Stimulated activated CD8-positive, alpha-beta memory T cell treated with anti-CD3 and anti-CD28 coated beads, Interleukin-7, amount 100 ng/mL, for 48 hours (primary cell): ENCODE results near the gene COL6A2.
"Not testable (repeated sequence)": the region's sequence is repeated elsewhere in the genome, so short reads cannot be mapped to it uniquely, and the experiment has no call there.

ENCODE experiments used
- DNase-seq, 2 donors: peaks; one replicate each; pipeline ENCODE4 v3.0.0-alpha.2; 2020; ENCODE audit warnings: low read depth in 1 of 2; ENCODE audit errors: extremely low read depth in 1 of 2

The COL6A2 gene

DNA sequence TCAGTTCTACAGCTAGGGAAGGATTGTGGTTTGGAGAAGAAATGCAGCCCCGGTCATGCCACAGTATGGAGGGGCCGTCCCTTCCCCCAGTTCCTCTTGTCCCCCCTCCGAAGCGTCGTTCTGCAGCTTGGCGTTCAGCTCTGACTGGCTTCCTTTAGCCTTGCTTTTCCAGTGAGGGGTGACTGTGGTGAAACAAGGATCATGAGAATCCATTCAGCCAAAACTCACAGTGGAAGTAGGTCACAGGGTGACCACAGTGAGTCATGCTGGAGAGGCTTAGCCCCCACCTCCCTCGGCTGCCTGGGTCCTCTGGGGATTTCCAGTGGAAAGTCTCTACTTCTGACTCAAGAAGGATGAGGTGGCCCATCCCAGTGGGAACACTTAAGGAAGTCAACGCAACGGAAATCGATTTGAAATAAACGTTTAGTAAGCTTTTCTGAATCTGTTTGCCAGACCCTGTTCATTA lies 37.3 kb upstream of the COL6A2 start:
- DNase-seq = peak; percentile 31 to 39

GRCh38 chr21:46061063-46061462 lies 36.8 kb upstream of the COL6A2 start:
- no peak for DNase-seq

- DNase-seq = no peak
Measured at GRCh38 chr21:46061518-46061917, 36.4 kb upstream of the COL6A2 start.

DNA sequence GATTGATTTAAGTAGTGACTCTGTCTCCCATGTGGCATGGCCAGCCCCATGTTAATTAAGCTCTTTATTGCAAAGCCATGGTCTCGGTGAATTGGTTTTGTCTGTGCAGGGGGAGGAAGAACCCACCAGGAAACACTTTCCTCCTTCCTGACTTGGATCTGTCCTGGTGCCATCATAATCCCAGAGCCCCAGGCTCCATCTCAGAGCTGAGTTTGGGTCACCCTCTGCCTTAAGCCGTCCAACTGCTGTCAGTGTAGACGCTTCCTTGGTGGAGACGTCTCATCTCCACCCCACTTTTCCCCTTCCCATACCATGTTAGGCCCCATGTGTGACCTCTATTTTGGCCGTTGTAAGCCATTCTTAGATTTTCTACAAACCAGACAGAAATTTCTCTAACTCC lies 36.0 kb upstream of the COL6A2 start:
- no peak for DNase-seq

DNA sequence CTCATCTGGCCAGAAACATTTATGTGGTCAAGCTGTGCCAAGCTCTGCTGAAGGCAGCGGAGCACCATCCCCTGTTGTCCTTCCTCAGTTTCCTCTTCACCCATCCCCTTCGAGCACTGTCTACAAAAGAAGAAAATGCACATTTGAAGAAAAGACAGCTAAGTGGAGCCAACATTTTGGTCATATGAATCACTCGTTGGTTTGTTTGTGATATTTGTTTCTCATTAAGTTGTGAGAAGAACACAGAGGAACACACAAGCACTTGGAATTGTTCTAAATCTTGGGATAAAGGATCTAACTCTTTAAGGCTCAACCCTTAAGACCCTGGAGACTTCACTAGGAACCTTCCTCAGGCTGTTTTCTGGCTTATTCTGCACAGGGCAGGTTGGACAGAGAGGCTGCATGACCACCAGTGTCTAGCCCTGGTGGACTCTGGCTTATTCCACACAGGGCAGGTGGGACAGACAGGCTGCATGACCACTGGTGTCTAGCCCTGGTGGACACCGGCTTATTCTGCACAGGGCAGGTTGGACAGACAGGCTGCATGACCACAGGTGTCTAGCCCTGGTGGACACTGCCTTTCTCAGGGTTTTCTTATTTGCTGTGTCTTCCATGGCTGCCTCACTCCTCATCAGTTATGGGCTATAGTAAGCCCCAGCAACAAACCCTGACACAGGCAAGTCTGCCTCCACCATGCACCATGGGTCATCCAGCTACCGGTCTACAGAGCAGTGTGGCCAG lies 35.3 kb upstream of the COL6A2 start:
- DNase-seq = no peak

GRCh38 chr21:46063227-46063626 lies 34.7 kb upstream of the COL6A2 start:
- DNase-seq = no peak

DNA sequence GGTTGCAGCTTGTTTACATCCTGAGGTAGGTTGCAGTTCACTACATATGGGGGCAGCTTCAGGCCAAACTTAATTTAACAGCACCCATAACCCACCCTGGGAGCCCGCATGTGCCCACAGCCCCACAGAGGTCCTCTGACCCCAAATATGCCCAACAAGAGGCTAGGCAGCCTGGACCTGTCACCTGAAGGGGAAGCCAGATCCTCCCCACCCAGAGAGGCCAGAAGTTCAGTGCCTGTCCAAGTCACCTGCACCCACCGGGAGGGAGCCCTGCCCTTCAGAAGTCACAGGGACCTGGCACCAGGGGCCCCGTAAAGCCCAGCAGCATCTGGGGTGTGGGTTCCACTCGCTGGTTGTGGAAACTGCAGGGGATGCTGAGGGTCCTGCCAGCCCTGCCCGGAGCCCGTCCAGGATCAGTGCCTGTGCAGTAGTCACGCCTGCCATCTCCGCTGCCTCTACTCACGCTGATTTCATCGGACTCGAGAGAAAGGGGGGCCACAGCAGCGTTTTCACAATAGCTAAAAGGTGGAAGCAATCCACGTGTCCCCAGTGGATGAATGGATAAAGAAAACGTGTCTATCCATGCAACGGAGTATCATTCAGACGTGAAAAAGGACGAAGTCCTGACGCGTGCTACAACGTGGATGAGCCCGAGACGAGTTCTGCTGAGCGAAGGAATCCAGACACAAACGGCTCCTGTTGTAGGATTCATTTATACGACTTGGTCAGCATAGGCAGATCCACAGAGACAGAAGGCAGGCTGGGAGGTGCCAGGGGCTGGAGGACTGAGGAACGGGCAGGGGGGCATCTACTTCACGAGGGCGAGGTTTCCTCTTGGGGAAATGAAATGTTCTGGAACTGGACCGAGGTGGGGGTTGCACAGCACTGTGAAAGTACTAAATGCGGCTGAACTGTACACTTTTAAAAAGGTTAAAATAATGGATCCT lies 33.9 kb upstream of the COL6A2 start:
- DNase-seq = no peak

DNA sequence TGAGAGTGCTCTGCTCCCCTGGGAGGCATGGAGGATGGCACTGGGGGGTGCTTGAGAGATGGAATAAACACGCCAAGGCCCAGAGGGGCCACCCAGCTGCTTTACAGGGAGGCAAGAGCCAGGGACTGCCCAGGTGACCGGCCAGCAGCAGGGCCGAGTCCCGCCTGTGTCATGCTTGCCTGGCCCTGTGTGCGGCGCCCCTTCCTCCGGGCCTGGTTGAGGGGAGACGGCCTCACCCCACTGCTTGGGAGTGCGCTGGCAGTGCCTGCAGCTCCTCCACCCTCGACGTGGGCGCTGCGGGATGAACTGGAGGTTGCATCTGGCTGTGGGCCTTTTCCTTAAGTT lies 33.1 kb upstream of the COL6A2 start:
- DNase-seq = no peak

GRCh38 chr21:46065215-46065913 lies 32.5 kb upstream of the COL6A2 start:
- DNase-seq = no peak

GRCh38 chr21:46065914-46066551 lies 31.9 kb upstream of the COL6A2 start:
- no peak for DNase-seq

- DNase-seq = no peak
Measured at GRCh38 chr21:46066591-46067331, 31.2 kb upstream of the COL6A2 start.

GRCh38 chr21:46067505-46068201 lies 30.3 kb upstream of the COL6A2 start:
- no peak for DNase-seq

GRCh38 chr21:46068516-46069079 lies 29.3 kb upstream of the COL6A2 start:
- no peak for DNase-seq

DNA sequence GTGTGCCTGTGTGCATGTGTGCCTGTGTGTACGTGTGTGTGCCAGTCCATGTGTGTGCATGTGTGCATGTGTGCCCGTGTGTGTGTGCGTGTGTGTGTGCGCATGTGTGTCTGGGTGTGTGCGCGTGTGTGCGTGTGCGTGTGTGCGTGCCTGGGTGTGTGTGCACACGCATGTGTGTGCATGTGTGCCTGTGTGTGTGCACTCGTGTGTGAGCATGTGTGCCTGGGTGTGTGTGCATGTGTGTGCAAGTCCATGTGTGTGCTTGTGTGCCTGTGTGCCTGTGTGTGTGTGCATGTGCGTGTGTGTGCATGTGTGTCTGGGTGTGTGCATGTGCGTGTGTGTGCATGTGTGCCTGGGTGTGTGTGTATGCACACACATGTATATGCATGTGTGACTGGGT lies 28.7 kb upstream of the COL6A2 start:
- no peak for DNase-seq

GRCh38 chr21:46069719-46070279 lies 28.1 kb upstream of the COL6A2 start:
- DNase-seq = no peak

DNA sequence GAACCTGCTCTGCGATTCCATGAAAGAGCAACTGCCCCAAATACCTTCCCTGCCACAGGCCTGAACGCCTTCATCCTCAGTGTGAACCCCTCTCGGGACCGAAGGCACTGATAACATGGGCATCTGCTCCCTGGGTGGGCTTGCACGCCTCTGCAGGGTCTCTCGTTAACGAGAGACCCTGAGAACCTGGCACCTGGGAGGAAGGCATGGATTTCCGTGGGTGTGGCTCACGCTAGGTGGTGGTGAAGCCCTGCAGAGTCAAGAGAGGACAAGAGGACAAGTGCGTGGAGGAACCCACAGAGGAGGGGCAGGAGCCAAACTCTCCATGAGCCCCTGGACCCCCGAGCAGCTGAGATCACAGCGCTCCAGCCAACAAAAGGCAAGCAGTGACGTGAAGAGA lies 26.8 kb upstream of the COL6A2 start:
- DNase-seq = no peak

DNA sequence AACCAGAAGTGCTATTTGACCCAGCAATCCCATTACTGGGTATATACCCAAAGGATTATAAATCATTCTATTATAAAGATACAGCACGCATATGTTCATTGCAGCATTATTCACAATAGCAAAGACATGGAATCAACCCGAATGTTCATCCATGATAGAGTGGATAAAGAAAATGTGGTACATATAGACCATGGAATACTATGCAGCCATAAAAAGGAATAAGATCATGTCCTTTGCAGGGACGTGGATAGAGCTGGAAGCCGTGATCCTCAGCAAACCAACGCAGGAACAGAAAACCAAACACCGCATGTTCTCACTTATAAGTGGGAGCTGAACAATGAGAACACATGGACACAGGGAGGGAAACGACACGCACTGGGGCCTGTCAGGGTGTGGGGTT lies 21.2 kb upstream of the COL6A2 start:
- not testable (repeated sequence) for DNase-seq

- no peak for DNase-seq
Measured at GRCh38 chr21:46077674-46078101, 20.2 kb upstream of the COL6A2 start.
